Measurements from ENCODE around the gene STRADA. TPM values are rescaled to one million over a fixed set of nuclear protein-coding genes. Genes with fewer than 3 reads are reported as not detected.

The STRADA gene
- total and polyA plus RNA-seq, 2 donors: 13.4 to 32.2 TPM

GRCh38 chr17:63685578-63685977, 56.0 kb downstream of the STRADA start:
- 98% methylated on average over 3 of the region's 3 CpGs for WGBS
- no peak for DNase-seq (ENCODE audit: low read depth in 6 of 9, low spot score in 9 of 9)
- peaks cover 44 to 72% of the 10 kb centered on the region in 2 donors for H3K36me3 ChIP-seq (ENCODE audit: control insufficient read depth in 2 of 2, insufficient read depth in 2 of 2, low read length in 1 of 2)

GRCh38 chr17:63685041-63685440, 56.6 kb downstream of the STRADA start:
- Histone ChIP-seq H3K4me3 (ENCODE audit: low read length in 2 of 2) (no peak overlapping the region), H3K27me3 (ENCODE audit: control insufficient read depth in 2 of 2, insufficient read depth in 1 of 2, low read length in 1 of 2) (no peaks in the 10 kb centered on the region), H3K27ac (ENCODE audit: low read depth in 1 of 2, low read length in 1 of 2) (no peak overlapping the region), H3K9me3 (ENCODE audit: control insufficient read depth in 2 of 2, insufficient read depth in 1 of 2, low read length in 1 of 2) (no peaks in the 10 kb centered on the region), H3K4me1 (ENCODE audit: control insufficient read depth in 2 of 2, insufficient read depth in 2 of 2, low read length in 2 of 2) (no peaks in the 10 kb centered on the region), H3K36me3 (ENCODE audit: control insufficient read depth in 2 of 2, insufficient read depth in 2 of 2, low read length in 1 of 2) (peaks cover 39 to 67% of the 10 kb centered on the region in 2 donors)
- WGBS: 91% methylated on average over 2 of the region's 2 CpGs
- no peak for DNase-seq (ENCODE audit: low read depth in 6 of 9, low spot score in 9 of 9)

More at GRCh38 chr17:63685578-63685977, 56.0 kb downstream of the STRADA start:
- Histone ChIP-seq H3K4me3 (ENCODE audit: low read length in 2 of 2) (no peak overlapping the region), H3K4me1 (ENCODE audit: control insufficient read depth in 2 of 2, insufficient read depth in 2 of 2, low read length in 2 of 2) (no peaks in the 10 kb centered on the region), H3K27ac (ENCODE audit: low read depth in 1 of 2, low read length in 1 of 2) (no peak overlapping the region), H3K27me3 (ENCODE audit: control insufficient read depth in 2 of 2, insufficient read depth in 1 of 2, low read length in 1 of 2) (no peaks in the 10 kb centered on the region), H3K9me3 (ENCODE audit: control insufficient read depth in 2 of 2, insufficient read depth in 1 of 2, low read length in 1 of 2) (no peaks in the 10 kb centered on the region)

GRCh38 chr17:63682981-63683380, 58.6 kb downstream of the STRADA start:
- no peaks in the 10 kb centered on the region for H3K27me3 ChIP-seq (ENCODE audit: control insufficient read depth in 2 of 2, insufficient read depth in 1 of 2, low read length in 1 of 2)
- DNase-seq (ENCODE audit: low read depth in 6 of 9, low spot score in 9 of 9): no peak
- peaks cover 28 to 49% of the 10 kb centered on the region in 2 donors for H3K36me3 ChIP-seq (ENCODE audit: control insufficient read depth in 2 of 2, insufficient read depth in 2 of 2, low read length in 1 of 2)
- H3K9me3 ChIP-seq (ENCODE audit: control insufficient read depth in 2 of 2, insufficient read depth in 1 of 2, low read length in 1 of 2): no peaks in the 10 kb centered on the region
- H3K27ac ChIP-seq (ENCODE audit: low read depth in 1 of 2, low read length in 1 of 2): no peak overlapping the region
- H3K4me3 ChIP-seq (ENCODE audit: low read length in 2 of 2): no peak overlapping the region
- no peaks in the 10 kb centered on the region for H3K4me1 ChIP-seq (ENCODE audit: control insufficient read depth in 2 of 2, insufficient read depth in 2 of 2, low read length in 2 of 2)

- Histone ChIP-seq H3K4me3 (ENCODE audit: low read length in 2 of 2) (no peak overlapping the region), H3K4me1 (ENCODE audit: control insufficient read depth in 2 of 2, insufficient read depth in 2 of 2, low read length in 2 of 2) (no peaks in the 10 kb centered on the region)
- 98% methylated on average over 1 of the region's 1 CpG for WGBS
Measured at GRCh38 chr17:63682441-63682840, 59.2 kb downstream of the STRADA start.

GRCh38 chr17:63681530-63681929, 60.1 kb downstream of the STRADA start:
- no peak overlapping the region for H3K4me3 ChIP-seq (ENCODE audit: low read length in 2 of 2)
- peaks cover 34 to 60% of the 10 kb centered on the region in 2 donors for H3K36me3 ChIP-seq (ENCODE audit: control insufficient read depth in 2 of 2, insufficient read depth in 2 of 2, low read length in 1 of 2)
- 95% methylated on average over 8 of the region's 8 CpGs for WGBS
- H3K9me3 ChIP-seq (ENCODE audit: control insufficient read depth in 2 of 2, insufficient read depth in 1 of 2, low read length in 1 of 2): no peaks in the 10 kb centered on the region
- H3K4me1 ChIP-seq (ENCODE audit: control insufficient read depth in 2 of 2, insufficient read depth in 2 of 2, low read length in 2 of 2): no peaks in the 10 kb centered on the region
- DNase-seq (ENCODE audit: low read depth in 6 of 9, low spot score in 9 of 9): no peak
- no peak overlapping the region for H3K27ac ChIP-seq (ENCODE audit: low read depth in 1 of 2, low read length in 1 of 2)
- H3K27me3 ChIP-seq (ENCODE audit: control insufficient read depth in 2 of 2, insufficient read depth in 1 of 2, low read length in 1 of 2): no peaks in the 10 kb centered on the region

More at GRCh38 chr17:63682441-63682840, 59.2 kb downstream of the STRADA start:
- no peak for DNase-seq (ENCODE audit: low read depth in 6 of 9, low spot score in 9 of 9)
- Histone ChIP-seq H3K27me3 (ENCODE audit: control insufficient read depth in 2 of 2, insufficient read depth in 1 of 2, low read length in 1 of 2) (no peaks in the 10 kb centered on the region), H3K36me3 (ENCODE audit: control insufficient read depth in 2 of 2, insufficient read depth in 2 of 2, low read length in 1 of 2) (peaks cover 28 to 54% of the 10 kb centered on the region in 2 donors), H3K9me3 (ENCODE audit: control insufficient read depth in 2 of 2, insufficient read depth in 1 of 2, low read length in 1 of 2) (no peaks in the 10 kb centered on the region), H3K27ac (ENCODE audit: low read depth in 1 of 2, low read length in 1 of 2) (no peak overlapping the region)

- no peaks in the 10 kb centered on the region for H3K9me3 ChIP-seq (ENCODE audit: control insufficient read depth in 2 of 2, insufficient read depth in 1 of 2, low read length in 1 of 2)
- no peak overlapping the region for H3K4me3 ChIP-seq (ENCODE audit: low read length in 2 of 2)
- no peaks in the 10 kb centered on the region for H3K4me1 ChIP-seq (ENCODE audit: control insufficient read depth in 2 of 2, insufficient read depth in 2 of 2, low read length in 2 of 2)
- 100% methylated on average over 1 of the region's 1 CpG for WGBS
- H3K27ac ChIP-seq (ENCODE audit: low read depth in 1 of 2, low read length in 1 of 2): no peak overlapping the region
- H3K27me3 ChIP-seq (ENCODE audit: control insufficient read depth in 2 of 2, insufficient read depth in 1 of 2, low read length in 1 of 2): no peaks in the 10 kb centered on the region
- H3K36me3 ChIP-seq (ENCODE audit: control insufficient read depth in 2 of 2, insufficient read depth in 2 of 2, low read length in 1 of 2): peaks cover 39 to 56% of the 10 kb centered on the region in 2 donors
- no peak for DNase-seq (ENCODE audit: low read depth in 6 of 9, low spot score in 9 of 9)
Measured at GRCh38 chr17:63680700-63681099, 60.9 kb downstream of the STRADA start.

GRCh38 chr17:63679214-63679613, 62.4 kb downstream of the STRADA start:
- Histone ChIP-seq H3K9me3 (ENCODE audit: control insufficient read depth in 2 of 2, insufficient read depth in 1 of 2, low read length in 1 of 2) (no peaks in the 10 kb centered on the region), H3K4me3 (ENCODE audit: low read length in 2 of 2) (no peak overlapping the region), H3K27ac (ENCODE audit: low read depth in 1 of 2, low read length in 1 of 2) (no peak overlapping the region), H3K27me3 (ENCODE audit: control insufficient read depth in 2 of 2, insufficient read depth in 1 of 2, low read length in 1 of 2) (no peaks in the 10 kb centered on the region), H3K4me1 (ENCODE audit: control insufficient read depth in 2 of 2, insufficient read depth in 2 of 2, low read length in 2 of 2) (no peaks in the 10 kb centered on the region), H3K36me3 (ENCODE audit: control insufficient read depth in 2 of 2, insufficient read depth in 2 of 2, low read length in 1 of 2) (peaks cover 39 to 45% of the 10 kb centered on the region in 2 donors)
- DNase-seq (ENCODE audit: low read depth in 6 of 9, low spot score in 9 of 9): no peak
- WGBS: 99% methylated on average over 5 of the region's 5 CpGs

- H3K36me3 ChIP-seq (ENCODE audit: control insufficient read depth in 2 of 2, insufficient read depth in 2 of 2, low read length in 1 of 2): peaks cover 31% of the 10 kb centered on the region in 2 donors
- H3K27me3 ChIP-seq (ENCODE audit: control insufficient read depth in 2 of 2, insufficient read depth in 1 of 2, low read length in 1 of 2): no peaks in the 10 kb centered on the region
- DNase-seq (ENCODE audit: low read depth in 6 of 9, low spot score in 9 of 9): no peak
- H3K27ac ChIP-seq (ENCODE audit: low read depth in 1 of 2, low read length in 1 of 2): no peak overlapping the region
- 60% methylated on average over 3 of the region's 3 CpGs for WGBS
- H3K9me3 ChIP-seq (ENCODE audit: control insufficient read depth in 2 of 2, insufficient read depth in 1 of 2, low read length in 1 of 2): no peaks in the 10 kb centered on the region
- H3K4me1 ChIP-seq (ENCODE audit: control insufficient read depth in 2 of 2, insufficient read depth in 2 of 2, low read length in 2 of 2): no peaks in the 10 kb centered on the region
- no peak overlapping the region for H3K4me3 ChIP-seq (ENCODE audit: low read length in 2 of 2)
Measured at GRCh38 chr17:63676584-63676983, 65.0 kb downstream of the STRADA start.

GRCh38 chr17:63675607-63676546, 65.7 kb downstream of the STRADA start:
- peak overlapping the region in 1 of 2 donors; percentile 73 for H3K27ac ChIP-seq (ENCODE audit: low read depth in 1 of 2, low read length in 1 of 2)
- H3K36me3 ChIP-seq (ENCODE audit: control insufficient read depth in 2 of 2, insufficient read depth in 2 of 2, low read length in 1 of 2): peaks cover 26 to 29% of the 10 kb centered on the region in 2 donors
- H3K4me3 ChIP-seq (ENCODE audit: low read length in 2 of 2): no peak overlapping the region
- 80% methylated on average over 6 of the region's 6 CpGs for WGBS
- H3K9me3 ChIP-seq (ENCODE audit: control insufficient read depth in 2 of 2, insufficient read depth in 1 of 2, low read length in 1 of 2): no peaks in the 10 kb centered on the region
- no peaks in the 10 kb centered on the region for H3K4me1 ChIP-seq (ENCODE audit: control insufficient read depth in 2 of 2, insufficient read depth in 2 of 2, low read length in 2 of 2)
- no peaks in the 10 kb centered on the region for H3K27me3 ChIP-seq (ENCODE audit: control insufficient read depth in 2 of 2, insufficient read depth in 1 of 2, low read length in 1 of 2)
- DNase-seq (ENCODE audit: low read depth in 6 of 9, low spot score in 9 of 9): no peak

Data from thymus (tissue), 11 donors.